Activated CD4-positive, CD25-positive, alpha-beta regulatory T cell treated with anti-CD3 and anti-CD28 coated beads, Interleukin-2, amount 50 U/mL, for 24 hours (primary cell): ENCODE measurements around the gene KLK10.

Experiments
- ATAC-seq, 2 donors: fragments of 150-1000 bp; cut with Tn5 transposase; one replicate each; pipeline ENCODE4 v1.10.0; 2021; ENCODE audit warnings: mild to moderate bottlenecking in 1 of 2, moderate library complexity in 1 of 2

The KLK10 gene

GRCh38 chr19:50964266-50964665 is 55.2 kb downstream of the KLK10 start:
- ATAC-seq: no peak

- no peak for ATAC-seq
Measured at GRCh38 chr19:50963381-50963780, 56.1 kb downstream of the KLK10 start.
